IMR-90 (cell line): ENCODE measurements around the gene TFB1M. TPM values are rescaled to one million over a fixed set of nuclear protein-coding genes. Genes with fewer than 3 reads are reported as not detected.

ENCODE experiments used
- ATAC-seq: fragments of 200-7000 bp; cut with Tn5 transposase; 2 replicates; pipeline ENCODE4 v1.9.1; 2020; ENCODE audit warnings: low read depth, mild to moderate bottlenecking, moderate library complexity
- BruUV-seq: library from RNA; stranded (reverse); fragments of 400-500 nt; replicated peaks from 2 replicates; lab custom pipeline; 2021; lab: Mats Ljungman, UMichigan
- CTCF ChIA-PET: fragments of 300-600 bp; formaldehyde crosslinking; extraction: SDS; loops from one replicate; lab custom pipeline; 2021; ENCODE audit warnings: antibody characterized with exemption; lab: Yijun Ruan, JAX
- POLR2A ChIA-PET: fragments of 300-600 bp; sonication (Branson Sonifier 250); formaldehyde crosslinking; loops from one replicate; lab custom pipeline; 2022; ENCODE audit warnings: antibody characterized with exemption; ENCODE audit not compliant: unreplicated experiment; lab: Charles Lee
- DNase-seq: peaks from one replicate; pipeline ENCODE4 v3.0.0; 2013
- H2AFZ ChIP-seq: replicated peaks from 2 replicates; pipeline ENCODE3; 2013; ENCODE audit warnings: low read length, mild to moderate bottlenecking; ENCODE audit not compliant: poor library complexity
- H2AK5ac ChIP-seq: 2 replicates; pipeline ENCODE4 v1.6.1; 2013; ENCODE audit warnings: low read depth, low read length, inconsistent platforms
- H2AK9ac ChIP-seq: replicated peaks from 2 replicates; pipeline ENCODE3; 2013; ENCODE audit warnings: mild to moderate bottlenecking, low read depth, low read length, moderate library complexity; ENCODE audit not compliant: poor library complexity
- H2BK120ac ChIP-seq: 2 replicates; pipeline ENCODE4 v1.6.1; 2013; ENCODE audit warnings: low read depth, low read length, inconsistent platforms
- H2BK15ac ChIP-seq: 3 replicates; pipeline ENCODE4 v1.6.1; 2013; ENCODE audit warnings: low read depth, low read length, inconsistent platforms
- H2BK20ac ChIP-seq: 2 replicates; pipeline ENCODE4 v1.6.1; 2013; ENCODE audit warnings: low read depth, mild to moderate bottlenecking, inconsistent platforms, low read length, moderate library complexity
- H2BK5ac ChIP-seq: 2 replicates; pipeline ENCODE4 v1.6.1; 2013; ENCODE audit warnings: mild to moderate bottlenecking, low read depth, low read length, inconsistent platforms; ENCODE audit not compliant: poor library complexity, severe bottlenecking
- H3K14ac ChIP-seq: replicated peaks from 2 replicates; pipeline ENCODE4 v1.6.1; 2013; ENCODE audit warnings: low read depth, low read length, inconsistent platforms
- H3K18ac ChIP-seq: 2 replicates; pipeline ENCODE4 v1.6.1; 2013; ENCODE audit warnings: low read depth, low read length, control low read depth
- H3K23ac ChIP-seq: 2 replicates; pipeline ENCODE4 v1.6.1; 2013; ENCODE audit warnings: low read depth, low read length, inconsistent platforms
- H3K27ac ChIP-seq: 2 replicates; pipeline ENCODE4 v1.5.1; 2013; ENCODE audit warnings: mild to moderate bottlenecking, control low read depth, low read length; ENCODE audit not compliant: insufficient read depth
- H3K27me3 ChIP-seq: 2 replicates; pipeline ENCODE4 v1.6.1; 2013; ENCODE audit warnings: low read length; ENCODE audit not compliant: control insufficient read depth, insufficient read depth
- H3K36me3 ChIP-seq: 2 replicates; pipeline ENCODE4 v1.6.1; 2013; ENCODE audit warnings: low read length, mixed read lengths; ENCODE audit not compliant: control insufficient read depth, insufficient read depth
- H3K4ac ChIP-seq: 2 replicates; pipeline ENCODE4 v1.6.1; 2013; ENCODE audit warnings: low read depth, low read length, inconsistent platforms
- H3K4me1 ChIP-seq: 2 replicates; pipeline ENCODE4 v1.6.1; 2013; ENCODE audit warnings: low read length, mixed read lengths; ENCODE audit not compliant: control insufficient read depth, insufficient read depth
- H3K4me2 ChIP-seq: 2 replicates; pipeline ENCODE4 v1.6.1; 2013; ENCODE audit warnings: low read depth, mild to moderate bottlenecking, control low read depth, low read length, moderate library complexity
- H3K4me3 ChIP-seq: 2 replicates; pipeline ENCODE4 v1.5.1; 2013; ENCODE audit warnings: low read depth, mild to moderate bottlenecking, control low read depth, low read length, moderate library complexity; ENCODE audit not compliant: insufficient read depth
- H3K56ac ChIP-seq: 2 replicates; pipeline ENCODE4 v1.6.1; 2013; ENCODE audit warnings: low read length, inconsistent platforms; ENCODE audit not compliant: insufficient read depth; ENCODE audit errors: extremely low read depth
- H3K79me1 ChIP-seq, 2 experiments: 2 replicates each; pipeline ENCODE4 v1.6.1; 2013; ENCODE audit warnings: low read length in 2 of 2, inconsistent platforms in 1 of 2, low read depth in 1 of 2
- H3K9ac ChIP-seq: 2 replicates; pipeline ENCODE4 v1.6.1; 2013; ENCODE audit warnings: low read depth, low read length, control low read depth
- H3K9me1 ChIP-seq: 2 replicates; pipeline ENCODE4 v1.6.1; 2013; ENCODE audit warnings: low read length, inconsistent platforms; ENCODE audit not compliant: insufficient read depth
- H3K9me3 ChIP-seq: 2 replicates; pipeline ENCODE4 v1.6.1; 2013; ENCODE audit warnings: low read length; ENCODE audit not compliant: control insufficient read depth, insufficient read depth
- H4K20me1 ChIP-seq: 2 replicates; pipeline ENCODE4 v1.6.1; 2013; ENCODE audit warnings: low read length, inconsistent platforms; ENCODE audit not compliant: insufficient read depth
- H4K5ac ChIP-seq: 2 replicates; pipeline ENCODE4 v1.6.1; 2013; ENCODE audit warnings: mild to moderate bottlenecking, low read depth, low read length, control low read depth
- H4K8ac ChIP-seq, 2 experiments: 2 replicates each; pipeline ENCODE4 v1.6.1; 2013; ENCODE audit warnings: low read depth in 2 of 2, low read length in 2 of 2, control low read depth in 1 of 2, inconsistent platforms in 1 of 2
- H4K91ac ChIP-seq: 2 replicates; pipeline ENCODE4 v1.6.1; 2013; ENCODE audit warnings: low read depth, low read length, inconsistent platforms; ENCODE audit not compliant: insufficient read depth
- MAFK ChIP-seq: IDR thresholded peaks from 2 replicates; pipeline ENCODE4 v1.6.1; 2012; ENCODE audit warnings: low read depth, low read length, improper control_type of control experiment
- MAZ ChIP-seq: IDR thresholded peaks from 2 replicates; pipeline ENCODE4 v1.6.1; 2012; ENCODE audit warnings: low read depth, mild to moderate bottlenecking, low read length, improper control_type of control experiment, moderate library complexity, borderline replicate concordance
- NFE2L2 ChIP-seq: fragments of 150-350 bp; IDR thresholded peaks from 2 replicates; pipeline ENCODE4 v1.6.1; 2016; ENCODE audit warnings: low read depth, mild to moderate bottlenecking, low read length
- RAD21 ChIP-seq: IDR thresholded peaks from 2 replicates; pipeline ENCODE4 v1.6.1; 2012; ENCODE audit warnings: low read length, improper control_type of control experiment
- RCOR1 ChIP-seq: IDR thresholded peaks from 2 replicates; pipeline ENCODE4 v1.6.1; 2012; ENCODE audit warnings: mild to moderate bottlenecking, low read length, improper control_type of control experiment; ENCODE audit not compliant: insufficient replicate concordance
- RFX5 ChIP-seq: IDR thresholded peaks from 2 replicates; pipeline ENCODE4 v1.8.0; 2012; ENCODE audit warnings: low read depth, mild to moderate bottlenecking, low read length, moderate library complexity
- WGBS, 2 experiments: methylation state at CpG; one replicate each; pipeline versions ENCODE4 v1.1.5 to v1.1.7; 2013; ENCODE audit warnings: missing lambda C conversion rate in 2 of 2; ENCODE audit not compliant: insufficient read length in 1 of 2; ENCODE audit errors: extremely low coverage in 2 of 2; 5-methylcytosine and 5-hydroxymethylcytosine counted together
- dilution Hi-C: fragments of 300-500 bp; cut with HindIII; formaldehyde crosslinking; loops from one replicate; pipeline ENCODE4 v1.14.3; 2018; ENCODE audit warnings: low sequenced_read_pairs; ENCODE audit not compliant: unreplicated experiment
- in situ Hi-C: fragments of 300-500 bp; cut with MboI; formaldehyde crosslinking; loops from 3 replicates; pipeline ENCODE4 v1.14.3; 2019; ENCODE audit warnings: low sequenced_read_pairs, inconsistent platforms, mixed read lengths
- intact Hi-C: fragments of 100-400 bp; cut with micrococcal nuclease; formaldehyde crosslinking; loops from 2 replicates; pipeline ENCODE4 v1.10.0; 2022
- polyA plus RNA-seq, 3 experiments: library from polyadenylated mRNA; depleted of rRNA; stranded (reverse); fragments of >200 nt; gene quantifications; 2 replicates each; pipeline ENCODE4 v1.2.3, GENCODE V29; 2012; ENCODE audit warnings: low replicate concordance in 1 of 3
- total RNA-seq: library from RNA; depleted of rRNA; stranded (reverse); fragments of >200 nt; gene quantifications from 2 replicates; pipeline ENCODE4 v1.2.3, GENCODE V29; 2012
- TF ChIP-seq, protein P1 (sequence below): conservative IDR thresholded peaks from 2 replicates; pipeline ENCODE4 v1.5.1; 2012; ENCODE audit warnings: mild to moderate bottlenecking, low read depth, low read length, improper control_type of control experiment
- TF ChIP-seq, protein P2 (sequence below): fragments of 150-350 bp; IDR thresholded peaks from 2 replicates; pipeline ENCODE4 v1.6.1; 2016; ENCODE audit warnings: low read depth, mild to moderate bottlenecking, low read length, moderate library complexity, borderline replicate concordance
- TF ChIP-seq, protein P3 (sequence below): fragments of 150-350 bp; IDR thresholded peaks from 2 replicates; pipeline ENCODE4 v1.6.1; 2017; ENCODE audit warnings: mild to moderate bottlenecking, antibody characterized with exemption, low read length, low read depth

Gene TFB1M
- total and polyA plus RNA-seq, 2 of the 4 experiments (the other 2 are of a cell fraction) = 18.1 to 22.4 TPM

DNA sequence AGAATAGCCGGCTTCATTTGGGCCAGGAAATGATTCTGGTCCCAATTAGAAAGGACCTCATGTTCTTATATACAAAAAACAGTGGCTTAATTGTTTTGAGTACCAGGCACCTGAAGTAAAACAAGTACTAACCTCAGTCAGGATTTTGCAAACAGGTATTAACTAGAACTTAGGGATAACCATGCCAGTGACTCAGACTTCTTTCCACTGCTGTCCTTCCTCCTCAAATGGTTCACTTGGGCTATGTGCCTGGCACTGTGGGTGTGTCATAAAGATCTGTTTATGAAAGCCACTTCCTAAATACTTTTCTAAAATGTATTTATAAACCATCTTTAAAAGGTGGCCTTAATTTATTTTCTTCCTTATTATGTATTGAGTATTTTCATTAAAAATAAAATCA, 39.8 kb downstream of the TFB1M start:
- Histone ChIP-seq H3K23ac (no peak overlapping the region), H2BK120ac (peak overlapping the region; percentile 9; the same call in 1 of the 2 replicates), H3K14ac (no peak overlapping the region), H3K4ac (no peak overlapping the region), H4K5ac (no peak overlapping the region), H2BK5ac (no peak overlapping the region), H3K36me3 (peaks cover 1% of the 10 kb centered on the region; the same call in 1 of the 2 replicates), H4K20me1 (0 out of 2 replicates have a peak, but pooled peaks cover 3% of the 10 kb centered on the region), H3K79me1 (peaks cover 19 to 38% of the 10 kb centered on the region in 2 experiments), H3K4me1 (peaks cover 17% of the 10 kb centered on the region), H3K56ac (no peak overlapping the region), H3K27me3 (no peaks in the 10 kb centered on the region), H3K9me3 (no peaks in the 10 kb centered on the region), H3K4me3 (no peak overlapping the region), H3K27ac (no peak overlapping the region), H2AFZ (no peak overlapping the region), H3K9me1 (peaks cover 15% of the 10 kb centered on the region), H3K4me2 (no peak overlapping the region), H2BK15ac (no peak overlapping the region), H2AK9ac (no peak overlapping the region), H2AK5ac (no peak overlapping the region), H3K9ac (no peak overlapping the region), H3K18ac (0 out of 2 replicates have a peak overlapping the region, but pooled peaks have one; percentile 35), H2BK20ac (no peak overlapping the region), H4K91ac (no peak overlapping the region), H4K8ac (no peak overlapping the region)
- TF ChIP-seq RAD21 (no peak), RFX5 (no peak), RCOR1 (no peak), NFE2L2 (no peak), MAFK (no peak), MAZ (no peak)
- TF ChIP-seq, protein P1, sequence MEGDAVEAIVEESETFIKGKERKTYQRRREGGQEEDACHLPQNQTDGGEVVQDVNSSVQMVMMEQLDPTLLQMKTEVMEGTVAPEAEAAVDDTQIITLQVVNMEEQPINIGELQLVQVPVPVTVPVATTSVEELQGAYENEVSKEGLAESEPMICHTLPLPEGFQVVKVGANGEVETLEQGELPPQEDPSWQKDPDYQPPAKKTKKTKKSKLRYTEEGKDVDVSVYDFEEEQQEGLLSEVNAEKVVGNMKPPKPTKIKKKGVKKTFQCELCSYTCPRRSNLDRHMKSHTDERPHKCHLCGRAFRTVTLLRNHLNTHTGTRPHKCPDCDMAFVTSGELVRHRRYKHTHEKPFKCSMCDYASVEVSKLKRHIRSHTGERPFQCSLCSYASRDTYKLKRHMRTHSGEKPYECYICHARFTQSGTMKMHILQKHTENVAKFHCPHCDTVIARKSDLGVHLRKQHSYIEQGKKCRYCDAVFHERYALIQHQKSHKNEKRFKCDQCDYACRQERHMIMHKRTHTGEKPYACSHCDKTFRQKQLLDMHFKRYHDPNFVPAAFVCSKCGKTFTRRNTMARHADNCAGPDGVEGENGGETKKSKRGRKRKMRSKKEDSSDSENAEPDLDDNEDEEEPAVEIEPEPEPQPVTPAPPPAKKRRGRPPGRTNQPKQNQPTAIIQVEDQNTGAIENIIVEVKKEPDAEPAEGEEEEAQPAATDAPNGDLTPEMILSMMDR = no peak
- TF ChIP-seq, protein P2, sequence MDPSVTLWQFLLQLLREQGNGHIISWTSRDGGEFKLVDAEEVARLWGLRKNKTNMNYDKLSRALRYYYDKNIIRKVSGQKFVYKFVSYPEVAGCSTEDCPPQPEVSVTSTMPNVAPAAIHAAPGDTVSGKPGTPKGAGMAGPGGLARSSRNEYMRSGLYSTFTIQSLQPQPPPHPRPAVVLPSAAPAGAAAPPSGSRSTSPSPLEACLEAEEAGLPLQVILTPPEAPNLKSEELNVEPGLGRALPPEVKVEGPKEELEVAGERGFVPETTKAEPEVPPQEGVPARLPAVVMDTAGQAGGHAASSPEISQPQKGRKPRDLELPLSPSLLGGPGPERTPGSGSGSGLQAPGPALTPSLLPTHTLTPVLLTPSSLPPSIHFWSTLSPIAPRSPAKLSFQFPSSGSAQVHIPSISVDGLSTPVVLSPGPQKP = no peak
- TF ChIP-seq, protein P3, sequence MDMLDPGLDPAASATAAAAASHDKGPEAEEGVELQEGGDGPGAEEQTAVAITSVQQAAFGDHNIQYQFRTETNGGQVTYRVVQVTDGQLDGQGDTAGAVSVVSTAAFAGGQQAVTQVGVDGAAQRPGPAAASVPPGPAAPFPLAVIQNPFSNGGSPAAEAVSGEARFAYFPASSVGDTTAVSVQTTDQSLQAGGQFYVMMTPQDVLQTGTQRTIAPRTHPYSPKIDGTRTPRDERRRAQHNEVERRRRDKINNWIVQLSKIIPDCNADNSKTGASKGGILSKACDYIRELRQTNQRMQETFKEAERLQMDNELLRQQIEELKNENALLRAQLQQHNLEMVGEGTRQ = no peak
- ChIA-PET POLR2A (no interaction called here), CTCF (no interaction called here)
- ATAC-seq = no peak
- peak; percentile 66 for DNase-seq
- in situ Hi-C loops (no loop called here), dilution Hi-C loops (no loop called here), intact Hi-C loops (no loop called here)
- no CpG with 5 or more reads among the region's 1 CpG for WGBS, 2 experiments
- no TSS peak for BruUV-seq
